ENCODE data around the gene WDR46. TPM values are rescaled to one million over a fixed set of nuclear protein-coding genes. Genes with fewer than 3 reads are reported as not detected.
A peak's percentile ranks its signal among the peaks of the same experiment; 100 is the strongest.

WDR46 gene
- total and polyA plus RNA-seq, 2 donors: 48.6 to 68.6 TPM

DNA sequence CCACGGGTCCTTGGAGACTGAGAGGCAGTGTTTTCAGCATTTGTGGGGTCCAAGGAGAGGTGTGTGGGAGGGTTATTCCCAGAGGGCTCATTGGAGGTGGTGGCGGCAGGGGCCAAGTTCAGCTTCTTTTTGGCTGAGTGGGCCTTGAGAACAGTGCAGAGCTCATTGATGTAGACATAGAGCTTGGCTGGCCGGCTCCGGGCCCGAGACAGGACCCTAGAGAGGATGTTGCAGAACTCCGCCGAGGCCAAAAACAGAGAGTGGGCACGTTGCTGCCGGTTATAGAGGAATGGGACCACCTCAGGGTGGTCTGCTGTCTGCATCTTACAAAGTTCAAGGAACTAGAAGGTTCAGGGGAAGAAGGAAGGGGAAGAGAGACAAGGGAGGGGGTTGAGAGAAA lies 32.2 kb upstream of the WDR46 start:
- Histone ChIP-seq H3K4me3 (ENCODE audit: low read length in 2 of 2) (no peak overlapping the region), H3K27ac (ENCODE audit: low read depth in 1 of 2, low read length in 1 of 2) (no peak overlapping the region), H3K4me1 (ENCODE audit: control insufficient read depth in 2 of 2, insufficient read depth in 2 of 2, low read length in 2 of 2) (peaks cover 14 to 58% of the 10 kb centered on the region in 2 donors), H3K9me3 (ENCODE audit: control insufficient read depth in 2 of 2, insufficient read depth in 1 of 2, low read length in 1 of 2) (no peaks in the 10 kb centered on the region), H3K27me3 (ENCODE audit: control insufficient read depth in 2 of 2, insufficient read depth in 1 of 2, low read length in 1 of 2) (no peaks in the 10 kb centered on the region), H3K36me3 (ENCODE audit: control insufficient read depth in 2 of 2, insufficient read depth in 2 of 2, low read length in 1 of 2) (peaks cover 27 to 33% of the 10 kb centered on the region in 2 donors)
- DNase-seq (ENCODE audit: low read depth in 6 of 9, low spot score in 9 of 9): no peak
- 93% methylated on average over 9 of the region's 9 CpGs for WGBS

DNA sequence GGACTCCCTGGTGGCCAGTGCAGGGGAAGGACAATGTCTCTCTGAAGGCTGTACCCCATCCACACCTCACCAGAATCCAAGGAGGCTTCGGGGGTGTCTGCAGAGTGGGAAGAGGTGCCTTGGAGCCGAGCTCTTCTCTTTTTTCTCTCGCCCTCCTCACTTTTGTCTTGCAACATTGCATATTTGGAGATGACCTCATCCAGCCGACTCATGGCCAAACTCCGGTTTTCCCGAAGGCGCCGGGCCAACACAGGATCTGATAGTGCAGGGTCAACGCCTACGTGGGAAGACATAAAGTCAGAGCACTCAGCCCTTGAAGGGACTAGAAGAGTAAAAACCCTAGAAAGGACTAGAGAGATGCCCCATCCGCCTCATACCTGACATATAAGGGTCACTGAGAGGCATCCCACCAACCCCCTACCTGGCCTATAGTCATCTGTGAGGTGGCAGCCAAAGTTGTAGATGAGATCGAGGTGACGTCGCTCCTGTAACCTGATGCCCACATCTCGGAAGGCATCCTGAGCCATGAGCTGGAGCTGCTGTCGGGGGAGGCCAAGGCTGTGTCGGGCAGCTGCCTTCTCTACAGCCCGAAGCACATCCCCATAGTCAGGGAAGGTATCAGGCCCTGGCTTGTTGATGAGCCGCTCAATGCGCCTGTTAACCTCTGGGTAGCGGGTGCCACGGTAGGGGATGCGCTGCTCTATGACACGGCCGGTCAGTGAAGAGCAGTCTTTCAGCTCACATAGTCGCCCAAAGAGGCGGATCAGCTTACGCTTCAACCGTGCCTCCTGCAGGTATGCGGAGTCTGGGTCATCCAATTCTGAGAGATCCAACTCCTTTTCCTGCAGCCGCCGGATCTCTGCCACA lies 31.5 kb upstream of the WDR46 start:
- H3K27ac ChIP-seq (ENCODE audit: low read depth in 1 of 2, low read length in 1 of 2): peak overlapping the region in 1 of 2 donors; percentile 37
- no peaks in the 10 kb centered on the region for H3K27me3 ChIP-seq (ENCODE audit: control insufficient read depth in 2 of 2, insufficient read depth in 1 of 2, low read length in 1 of 2)
- peaks cover 14 to 58% of the 10 kb centered on the region in 2 donors for H3K4me1 ChIP-seq (ENCODE audit: control insufficient read depth in 2 of 2, insufficient read depth in 2 of 2, low read length in 2 of 2)
- DNase-seq (ENCODE audit: low read depth in 6 of 9, low spot score in 9 of 9): no peak
- H3K9me3 ChIP-seq (ENCODE audit: control insufficient read depth in 2 of 2, insufficient read depth in 1 of 2, low read length in 1 of 2): no peaks in the 10 kb centered on the region
- peaks cover 27 to 33% of the 10 kb centered on the region in 2 donors for H3K36me3 ChIP-seq (ENCODE audit: control insufficient read depth in 2 of 2, insufficient read depth in 2 of 2, low read length in 1 of 2)
- H3K4me3 ChIP-seq (ENCODE audit: low read length in 2 of 2): no peak overlapping the region
- 94% methylated on average over 32 of the region's 32 CpGs for WGBS

DNA sequence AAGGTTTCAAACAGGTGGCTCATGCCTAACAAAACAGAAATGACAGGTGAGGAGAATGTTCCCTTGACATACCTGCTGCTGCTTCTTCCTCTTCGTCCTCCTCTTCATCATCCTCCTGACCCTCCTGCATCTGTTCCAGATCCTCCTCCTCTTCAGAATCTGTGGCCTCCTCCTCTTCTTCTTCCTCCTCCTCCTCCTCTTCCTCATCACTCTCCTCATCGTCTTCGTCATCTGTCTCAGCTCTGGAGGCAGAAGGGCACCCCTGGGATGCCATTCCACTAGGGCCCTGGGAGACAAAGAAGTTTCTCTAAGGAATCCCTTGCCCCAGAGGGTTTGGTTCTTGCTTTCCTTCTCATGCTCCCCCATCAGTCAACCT lies 30.9 kb upstream of the WDR46 start:
- WGBS: 98% methylated on average over 3 of the region's 3 CpGs
- H3K4me3 ChIP-seq (ENCODE audit: low read length in 2 of 2): no peak overlapping the region

DNA sequence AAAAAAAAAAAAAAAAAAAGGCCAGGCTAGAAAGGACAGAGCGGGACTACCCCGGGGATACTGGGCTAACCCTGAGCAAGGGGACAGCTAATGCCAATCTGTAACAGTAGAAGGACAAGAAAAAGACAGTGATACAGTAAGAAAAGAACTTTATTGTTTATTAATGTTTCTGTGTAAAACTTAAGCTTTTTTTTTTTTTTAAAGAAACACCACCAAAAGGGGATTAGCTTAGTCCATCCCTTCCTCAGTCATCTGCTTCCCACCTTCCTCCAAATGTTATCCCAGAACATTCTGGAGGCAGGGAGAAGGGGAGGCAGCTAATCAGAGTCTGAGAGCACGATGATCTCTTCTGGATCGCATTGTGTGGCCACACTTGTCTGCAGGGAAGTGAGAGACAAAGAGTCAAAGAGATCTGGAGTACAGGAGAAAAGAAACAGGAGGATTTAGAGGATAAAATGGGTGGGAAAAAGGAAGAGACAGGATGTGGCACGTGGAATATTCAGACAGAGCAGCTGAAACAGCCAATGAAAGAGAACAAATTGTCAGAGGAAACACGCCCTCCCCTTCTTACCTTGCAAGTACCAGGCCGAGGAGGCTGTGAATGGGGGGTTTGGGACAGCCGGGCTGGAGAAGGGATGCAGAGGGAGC lies 29.5 kb upstream of the WDR46 start:
- H3K4me3 ChIP-seq (ENCODE audit: low read length in 2 of 2): peak overlapping the region; percentile 61 to 73
- WGBS: 86% methylated on average over 8 of the region's 8 CpGs
- no peak for DNase-seq (ENCODE audit: low read depth in 6 of 9, low spot score in 9 of 9)
- peak overlapping the region; percentile 80 to 89 for H3K27ac ChIP-seq (ENCODE audit: low read depth in 1 of 2, low read length in 1 of 2)
- no peaks in the 10 kb centered on the region for H3K27me3 ChIP-seq (ENCODE audit: control insufficient read depth in 2 of 2, insufficient read depth in 1 of 2, low read length in 1 of 2)
- peaks cover 27 to 33% of the 10 kb centered on the region in 2 donors for H3K36me3 ChIP-seq (ENCODE audit: control insufficient read depth in 2 of 2, insufficient read depth in 2 of 2, low read length in 1 of 2)
- peaks cover 21 to 67% of the 10 kb centered on the region in 2 donors for H3K4me1 ChIP-seq (ENCODE audit: control insufficient read depth in 2 of 2, insufficient read depth in 2 of 2, low read length in 2 of 2)
- H3K9me3 ChIP-seq (ENCODE audit: control insufficient read depth in 2 of 2, insufficient read depth in 1 of 2, low read length in 1 of 2): no peaks in the 10 kb centered on the region

More for the DNA sequence above, 30.9 kb upstream of the WDR46 start:
- Histone ChIP-seq H3K27me3 (ENCODE audit: control insufficient read depth in 2 of 2, insufficient read depth in 1 of 2, low read length in 1 of 2) (no peaks in the 10 kb centered on the region), H3K4me1 (ENCODE audit: control insufficient read depth in 2 of 2, insufficient read depth in 2 of 2, low read length in 2 of 2) (peaks cover 14 to 65% of the 10 kb centered on the region in 2 donors), H3K27ac (ENCODE audit: low read depth in 1 of 2, low read length in 1 of 2) (no peak overlapping the region), H3K9me3 (ENCODE audit: control insufficient read depth in 2 of 2, insufficient read depth in 1 of 2, low read length in 1 of 2) (no peaks in the 10 kb centered on the region), H3K36me3 (ENCODE audit: control insufficient read depth in 2 of 2, insufficient read depth in 2 of 2, low read length in 1 of 2) (peaks cover 27 to 33% of the 10 kb centered on the region in 2 donors)
- no peak for DNase-seq (ENCODE audit: low read depth in 6 of 9, low spot score in 9 of 9)

DNA sequence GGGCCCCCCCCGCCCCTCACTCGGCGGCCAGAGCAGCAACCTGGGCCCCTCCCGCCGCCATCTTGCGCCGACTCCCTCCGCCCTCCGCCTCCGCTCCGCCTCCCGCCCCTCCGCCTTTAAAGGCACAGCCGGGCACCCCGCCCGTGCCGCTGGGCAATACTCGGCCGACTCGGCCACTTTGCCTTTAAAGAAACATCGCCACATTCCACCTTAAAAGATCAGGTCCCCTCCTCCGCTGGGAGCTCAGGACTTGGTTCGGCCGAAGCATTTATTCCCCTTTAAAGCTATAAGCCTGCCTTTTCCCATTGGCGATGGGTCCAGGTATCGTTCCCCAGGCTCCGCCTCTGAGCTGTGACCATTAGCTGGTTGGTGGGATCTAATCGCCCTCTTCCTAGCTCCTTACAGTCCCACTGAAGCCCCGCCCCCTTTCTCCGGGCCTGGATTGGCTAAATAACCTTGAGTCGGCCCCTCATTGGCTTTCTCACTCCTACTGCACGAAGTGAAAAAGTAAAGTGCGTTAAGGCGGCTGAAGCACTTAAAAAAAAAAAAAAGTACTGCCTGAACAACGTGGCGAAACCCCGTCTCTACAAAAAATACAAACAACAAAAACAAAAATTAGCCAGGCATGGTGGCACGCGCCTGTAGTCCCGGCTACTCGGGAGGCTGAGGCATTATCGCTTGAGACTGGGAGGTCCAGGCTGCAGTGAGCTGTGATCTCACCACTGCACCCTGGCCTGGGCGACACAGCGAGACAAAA lies 28.8 kb upstream of the WDR46 start, which contains the start of gene ZBTB22:
ZBTB22 (minus strand) TSS at position 76 of the 757 bp plus-strand sequence. CDS start 828 bp downstream, outside the sequence.
- no peaks in the 10 kb centered on the region for H3K9me3 ChIP-seq (ENCODE audit: control insufficient read depth in 2 of 2, insufficient read depth in 1 of 2, low read length in 1 of 2)
- H3K36me3 ChIP-seq (ENCODE audit: control insufficient read depth in 2 of 2, insufficient read depth in 2 of 2, low read length in 1 of 2): peaks cover 27 to 33% of the 10 kb centered on the region in 2 donors
- DNase-seq (ENCODE audit: low read depth in 6 of 9, low spot score in 9 of 9): peak; percentile 88 to 99 (median 96)
- H3K4me3 ChIP-seq (ENCODE audit: low read length in 2 of 2): peak within 1 kb of the TSS; percentile 61 to 73
- H3K27ac ChIP-seq (ENCODE audit: low read depth in 1 of 2, low read length in 1 of 2): peak within 1 kb of the TSS; percentile 80 to 89
- 5% methylated on average over 44 of the region's 44 CpGs for WGBS
- peaks cover 21 to 61% of the 10 kb centered on the region in 2 donors for H3K4me1 ChIP-seq (ENCODE audit: control insufficient read depth in 2 of 2, insufficient read depth in 2 of 2, low read length in 2 of 2)
- H3K27me3 ChIP-seq (ENCODE audit: control insufficient read depth in 2 of 2, insufficient read depth in 1 of 2, low read length in 1 of 2): no peaks in the 10 kb centered on the region

DNA sequence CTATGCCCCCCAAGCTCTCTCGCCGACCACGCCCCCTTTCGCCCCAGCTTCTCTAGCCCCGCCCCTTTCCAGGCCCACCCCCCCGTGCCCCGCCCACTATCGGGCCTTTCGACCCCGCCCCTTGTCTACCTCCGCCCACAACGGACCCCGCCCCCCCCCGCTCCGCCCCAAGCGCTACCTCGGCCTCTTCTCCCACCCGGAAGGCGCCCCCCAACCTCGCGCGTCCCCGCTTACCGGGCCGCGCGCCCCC lies 28.3 kb upstream of the WDR46 start:
- Histone ChIP-seq H3K27ac (ENCODE audit: low read depth in 1 of 2, low read length in 1 of 2) (peak overlapping the region; percentile 80 to 89), H3K4me3 (ENCODE audit: low read length in 2 of 2) (peak overlapping the region; percentile 61 to 73), H3K4me1 (ENCODE audit: control insufficient read depth in 2 of 2, insufficient read depth in 2 of 2, low read length in 2 of 2) (peaks cover 22 to 64% of the 10 kb centered on the region in 2 donors), H3K27me3 (ENCODE audit: control insufficient read depth in 2 of 2, insufficient read depth in 1 of 2, low read length in 1 of 2) (no peaks in the 10 kb centered on the region), H3K9me3 (ENCODE audit: control insufficient read depth in 2 of 2, insufficient read depth in 1 of 2, low read length in 1 of 2) (peaks cover 0 to 4% of the 10 kb centered on the region in 2 donors), H3K36me3 (ENCODE audit: control insufficient read depth in 2 of 2, insufficient read depth in 2 of 2, low read length in 1 of 2) (peaks cover 27 to 33% of the 10 kb centered on the region in 2 donors)
- DNase-seq (ENCODE audit: low read depth in 6 of 9, low spot score in 9 of 9): no peak
- under 1% methylated on average over 27 of the region's 27 CpGs for WGBS

DNA sequence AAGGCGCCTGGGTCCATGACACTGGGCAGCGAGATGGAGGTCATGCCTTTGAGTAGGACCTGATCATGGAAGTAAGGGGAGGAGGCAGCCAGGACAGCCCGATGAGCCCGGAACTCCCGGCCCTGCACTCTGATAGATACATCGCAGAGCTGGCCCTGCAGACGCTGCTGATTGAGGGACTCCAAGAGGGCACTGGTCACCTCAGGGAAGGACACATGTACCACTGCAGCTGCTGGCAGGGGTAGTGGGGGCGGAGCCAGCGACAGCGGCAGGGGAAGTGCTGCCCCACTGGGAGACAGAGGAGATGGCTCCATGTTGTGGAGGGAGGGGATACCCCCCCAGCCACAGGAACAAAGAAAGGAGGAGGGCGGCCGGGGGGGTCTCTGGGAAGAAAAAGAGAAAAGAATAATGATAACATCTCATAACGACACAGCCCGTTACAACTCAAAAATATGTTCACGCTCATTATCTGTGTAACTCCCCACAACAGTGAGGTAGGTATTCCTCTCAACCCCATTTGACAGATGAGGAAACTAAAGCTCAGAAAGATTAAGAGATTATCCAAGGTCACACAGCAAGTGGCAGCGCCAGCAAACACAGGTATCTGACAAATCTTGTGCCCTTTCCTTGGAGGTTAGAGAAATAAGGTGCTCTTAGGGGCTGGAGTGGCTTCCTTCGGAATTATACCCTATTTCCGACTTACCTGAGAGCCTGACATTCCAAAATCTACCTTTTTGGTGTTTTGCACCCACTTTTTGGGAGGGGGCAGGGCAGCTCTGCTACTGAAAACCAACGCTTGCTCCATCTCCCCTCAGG lies 27.8 kb upstream of the WDR46 start:
- H3K36me3 ChIP-seq (ENCODE audit: control insufficient read depth in 2 of 2, insufficient read depth in 2 of 2, low read length in 1 of 2): peaks cover 27 to 34% of the 10 kb centered on the region in 2 donors
- no peaks in the 10 kb centered on the region for H3K27me3 ChIP-seq (ENCODE audit: control insufficient read depth in 2 of 2, insufficient read depth in 1 of 2, low read length in 1 of 2)
- H3K4me1 ChIP-seq (ENCODE audit: control insufficient read depth in 2 of 2, insufficient read depth in 2 of 2, low read length in 2 of 2): peaks cover 23 to 67% of the 10 kb centered on the region in 2 donors
- 86% methylated on average over 19 of the region's 19 CpGs for WGBS
- peak overlapping the region; percentile 50 to 70 for H3K27ac ChIP-seq (ENCODE audit: low read depth in 1 of 2, low read length in 1 of 2)
- peaks cover 0 to 4% of the 10 kb centered on the region in 2 donors for H3K9me3 ChIP-seq (ENCODE audit: control insufficient read depth in 2 of 2, insufficient read depth in 1 of 2, low read length in 1 of 2)
- DNase-seq (ENCODE audit: low read depth in 6 of 9, low spot score in 9 of 9): peak in 1 of 9 donors; percentile 9
- peak overlapping the region; percentile 31 to 73 for H3K4me3 ChIP-seq (ENCODE audit: low read length in 2 of 2)

DNA sequence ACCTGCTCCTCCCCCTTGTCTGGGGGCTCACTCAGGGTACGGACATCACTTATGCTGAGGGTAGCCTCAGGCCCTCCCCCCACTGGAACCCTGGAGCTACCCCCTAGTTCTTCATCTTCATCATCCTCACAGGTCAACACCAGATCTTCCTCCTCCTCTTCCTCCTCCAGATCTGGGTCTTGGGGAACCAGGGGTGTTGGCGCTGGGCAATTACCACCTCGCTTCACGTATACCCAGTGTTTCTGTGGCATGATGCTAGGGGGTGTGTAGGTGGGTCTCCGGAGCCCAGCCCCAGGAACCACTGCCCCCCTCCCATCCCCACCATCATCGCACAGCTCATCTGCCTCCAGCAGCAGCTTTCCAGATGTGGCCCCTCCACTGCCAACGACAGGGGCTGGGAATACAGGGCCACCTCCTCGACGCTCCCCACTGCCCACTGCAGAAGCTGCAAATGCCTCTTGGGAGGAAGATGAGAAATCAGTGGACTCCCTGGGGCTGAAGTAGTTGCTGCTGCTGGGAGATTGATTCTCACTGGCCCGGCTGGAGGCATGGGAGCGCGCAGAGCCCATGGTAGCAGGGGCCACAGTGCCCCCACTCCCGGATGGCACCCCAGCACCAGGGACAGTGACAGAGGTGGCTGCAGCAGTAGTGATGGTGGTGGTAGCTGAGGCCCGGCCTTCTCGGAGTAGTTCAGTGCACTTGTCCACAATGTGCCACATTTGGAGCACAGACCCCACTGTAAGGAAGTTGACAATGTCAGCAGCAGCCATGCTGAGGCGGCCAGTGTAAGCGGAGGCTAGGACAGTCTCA lies 27.0 kb upstream of the WDR46 start:
- H3K9me3 ChIP-seq (ENCODE audit: control insufficient read depth in 2 of 2, insufficient read depth in 1 of 2, low read length in 1 of 2): peaks cover 0 to 4% of the 10 kb centered on the region in 2 donors
- H3K4me3 ChIP-seq (ENCODE audit: low read length in 2 of 2): no peak overlapping the region
- WGBS: 98% methylated on average over 17 of the region's 17 CpGs
- DNase-seq (ENCODE audit: low read depth in 6 of 9, low spot score in 9 of 9): no peak
- no peaks in the 10 kb centered on the region for H3K27me3 ChIP-seq (ENCODE audit: control insufficient read depth in 2 of 2, insufficient read depth in 1 of 2, low read length in 1 of 2)
- peak overlapping the region in 1 of 2 donors; percentile 26 for H3K27ac ChIP-seq (ENCODE audit: low read depth in 1 of 2, low read length in 1 of 2)
- H3K4me1 ChIP-seq (ENCODE audit: control insufficient read depth in 2 of 2, insufficient read depth in 2 of 2, low read length in 2 of 2): peaks cover 19 to 62% of the 10 kb centered on the region in 2 donors
- H3K36me3 ChIP-seq (ENCODE audit: control insufficient read depth in 2 of 2, insufficient read depth in 2 of 2, low read length in 1 of 2): peaks cover 23 to 35% of the 10 kb centered on the region in 2 donors

Measured in thymus (tissue), 11 donors.